ENCODE data around the gene AKR1A1. TPM values are rescaled to one million over a fixed set of nuclear protein-coding genes. Genes with fewer than 3 reads are reported as not detected.

AKR1A1 gene
- total and polyA plus RNA-seq, 2 experiments from 2014 or later: 186 to 275 TPM

DNA sequence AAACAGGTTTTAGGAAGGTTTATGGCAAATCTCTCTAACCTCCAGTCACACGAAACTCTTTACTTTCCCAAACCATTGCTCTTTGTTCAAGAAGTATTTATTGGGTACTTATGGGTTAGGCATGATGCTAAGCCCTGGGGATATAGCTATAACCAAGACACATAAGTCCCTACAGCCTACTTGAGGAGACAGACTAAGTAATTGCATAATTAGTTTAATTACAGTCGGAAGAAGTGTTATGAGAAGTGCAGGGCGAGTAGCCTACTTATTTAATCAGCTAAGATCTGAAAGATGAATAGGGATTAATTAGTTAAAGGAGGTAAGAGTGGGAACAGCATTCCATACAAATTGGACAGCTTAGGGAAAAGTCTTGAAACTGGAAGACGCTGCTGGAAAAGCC lies 20.0 kb downstream of the AKR1A1 start:
- H3K9me2 ChIP-seq (ENCODE audit: insufficient read depth): no peaks in the 10 kb centered on the region
- H3K27ac Mint-ChIP-seq: no peak overlapping the region
- H3K4me3 ChIP-seq: no peak overlapping the region
- peaks cover 4% of the 10 kb centered on the region for H3K27me3 Mint-ChIP-seq (ENCODE audit: insufficient read depth, low read depth, poor library complexity)
- H4K20me1 ChIP-seq (replicated peaks; ENCODE audit: insufficient read depth): peaks cover 16% of the 10 kb centered on the region
- TF ChIP-seq, protein P1, sequence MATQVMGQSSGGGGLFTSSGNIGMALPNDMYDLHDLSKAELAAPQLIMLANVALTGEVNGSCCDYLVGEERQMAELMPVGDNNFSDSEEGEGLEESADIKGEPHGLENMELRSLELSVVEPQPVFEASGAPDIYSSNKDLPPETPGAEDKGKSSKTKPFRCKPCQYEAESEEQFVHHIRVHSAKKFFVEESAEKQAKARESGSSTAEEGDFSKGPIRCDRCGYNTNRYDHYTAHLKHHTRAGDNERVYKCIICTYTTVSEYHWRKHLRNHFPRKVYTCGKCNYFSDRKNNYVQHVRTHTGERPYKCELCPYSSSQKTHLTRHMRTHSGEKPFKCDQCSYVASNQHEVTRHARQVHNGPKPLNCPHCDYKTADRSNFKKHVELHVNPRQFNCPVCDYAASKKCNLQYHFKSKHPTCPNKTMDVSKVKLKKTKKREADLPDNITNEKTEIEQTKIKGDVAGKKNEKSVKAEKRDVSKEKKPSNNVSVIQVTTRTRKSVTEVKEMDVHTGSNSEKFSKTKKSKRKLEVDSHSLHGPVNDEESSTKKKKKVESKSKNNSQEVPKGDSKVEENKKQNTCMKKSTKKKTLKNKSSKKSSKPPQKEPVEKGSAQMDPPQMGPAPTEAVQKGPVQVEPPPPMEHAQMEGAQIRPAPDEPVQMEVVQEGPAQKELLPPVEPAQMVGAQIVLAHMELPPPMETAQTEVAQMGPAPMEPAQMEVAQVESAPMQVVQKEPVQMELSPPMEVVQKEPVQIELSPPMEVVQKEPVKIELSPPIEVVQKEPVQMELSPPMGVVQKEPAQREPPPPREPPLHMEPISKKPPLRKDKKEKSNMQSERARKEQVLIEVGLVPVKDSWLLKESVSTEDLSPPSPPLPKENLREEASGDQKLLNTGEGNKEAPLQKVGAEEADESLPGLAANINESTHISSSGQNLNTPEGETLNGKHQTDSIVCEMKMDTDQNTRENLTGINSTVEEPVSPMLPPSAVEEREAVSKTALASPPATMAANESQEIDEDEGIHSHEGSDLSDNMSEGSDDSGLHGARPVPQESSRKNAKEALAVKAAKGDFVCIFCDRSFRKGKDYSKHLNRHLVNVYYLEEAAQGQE (IDR thresholded peaks at IDR 0.05; ENCODE audit: unreplicated experiment): no peak
- TF ChIP-seq CREB1 (CRISPR knock-in tag; IDR thresholded peaks at IDR 0.05; ENCODE audit: low read depth): no peak
- no peak for TF ChIP-seq ZNF331 (CRISPR knock-in tag; IDR thresholded peaks at IDR 0.05; ENCODE audit: low read depth)
- no peak for TF ChIP-seq JUNB (IDR thresholded peaks at IDR 0.05; ENCODE audit: unreplicated experiment)
- no peak for TF ChIP-seq EZH2phosphoT487 (IDR thresholded peaks at IDR 0.05; ENCODE audit: unreplicated experiment)
- TF ChIP-seq, protein P2, sequence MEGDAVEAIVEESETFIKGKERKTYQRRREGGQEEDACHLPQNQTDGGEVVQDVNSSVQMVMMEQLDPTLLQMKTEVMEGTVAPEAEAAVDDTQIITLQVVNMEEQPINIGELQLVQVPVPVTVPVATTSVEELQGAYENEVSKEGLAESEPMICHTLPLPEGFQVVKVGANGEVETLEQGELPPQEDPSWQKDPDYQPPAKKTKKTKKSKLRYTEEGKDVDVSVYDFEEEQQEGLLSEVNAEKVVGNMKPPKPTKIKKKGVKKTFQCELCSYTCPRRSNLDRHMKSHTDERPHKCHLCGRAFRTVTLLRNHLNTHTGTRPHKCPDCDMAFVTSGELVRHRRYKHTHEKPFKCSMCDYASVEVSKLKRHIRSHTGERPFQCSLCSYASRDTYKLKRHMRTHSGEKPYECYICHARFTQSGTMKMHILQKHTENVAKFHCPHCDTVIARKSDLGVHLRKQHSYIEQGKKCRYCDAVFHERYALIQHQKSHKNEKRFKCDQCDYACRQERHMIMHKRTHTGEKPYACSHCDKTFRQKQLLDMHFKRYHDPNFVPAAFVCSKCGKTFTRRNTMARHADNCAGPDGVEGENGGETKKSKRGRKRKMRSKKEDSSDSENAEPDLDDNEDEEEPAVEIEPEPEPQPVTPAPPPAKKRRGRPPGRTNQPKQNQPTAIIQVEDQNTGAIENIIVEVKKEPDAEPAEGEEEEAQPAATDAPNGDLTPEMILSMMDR (conservative IDR thresholded peaks at IDR 0.05; ENCODE audit: low read depth in 2 of 2): no peak
- TF ChIP-seq, protein P3, sequence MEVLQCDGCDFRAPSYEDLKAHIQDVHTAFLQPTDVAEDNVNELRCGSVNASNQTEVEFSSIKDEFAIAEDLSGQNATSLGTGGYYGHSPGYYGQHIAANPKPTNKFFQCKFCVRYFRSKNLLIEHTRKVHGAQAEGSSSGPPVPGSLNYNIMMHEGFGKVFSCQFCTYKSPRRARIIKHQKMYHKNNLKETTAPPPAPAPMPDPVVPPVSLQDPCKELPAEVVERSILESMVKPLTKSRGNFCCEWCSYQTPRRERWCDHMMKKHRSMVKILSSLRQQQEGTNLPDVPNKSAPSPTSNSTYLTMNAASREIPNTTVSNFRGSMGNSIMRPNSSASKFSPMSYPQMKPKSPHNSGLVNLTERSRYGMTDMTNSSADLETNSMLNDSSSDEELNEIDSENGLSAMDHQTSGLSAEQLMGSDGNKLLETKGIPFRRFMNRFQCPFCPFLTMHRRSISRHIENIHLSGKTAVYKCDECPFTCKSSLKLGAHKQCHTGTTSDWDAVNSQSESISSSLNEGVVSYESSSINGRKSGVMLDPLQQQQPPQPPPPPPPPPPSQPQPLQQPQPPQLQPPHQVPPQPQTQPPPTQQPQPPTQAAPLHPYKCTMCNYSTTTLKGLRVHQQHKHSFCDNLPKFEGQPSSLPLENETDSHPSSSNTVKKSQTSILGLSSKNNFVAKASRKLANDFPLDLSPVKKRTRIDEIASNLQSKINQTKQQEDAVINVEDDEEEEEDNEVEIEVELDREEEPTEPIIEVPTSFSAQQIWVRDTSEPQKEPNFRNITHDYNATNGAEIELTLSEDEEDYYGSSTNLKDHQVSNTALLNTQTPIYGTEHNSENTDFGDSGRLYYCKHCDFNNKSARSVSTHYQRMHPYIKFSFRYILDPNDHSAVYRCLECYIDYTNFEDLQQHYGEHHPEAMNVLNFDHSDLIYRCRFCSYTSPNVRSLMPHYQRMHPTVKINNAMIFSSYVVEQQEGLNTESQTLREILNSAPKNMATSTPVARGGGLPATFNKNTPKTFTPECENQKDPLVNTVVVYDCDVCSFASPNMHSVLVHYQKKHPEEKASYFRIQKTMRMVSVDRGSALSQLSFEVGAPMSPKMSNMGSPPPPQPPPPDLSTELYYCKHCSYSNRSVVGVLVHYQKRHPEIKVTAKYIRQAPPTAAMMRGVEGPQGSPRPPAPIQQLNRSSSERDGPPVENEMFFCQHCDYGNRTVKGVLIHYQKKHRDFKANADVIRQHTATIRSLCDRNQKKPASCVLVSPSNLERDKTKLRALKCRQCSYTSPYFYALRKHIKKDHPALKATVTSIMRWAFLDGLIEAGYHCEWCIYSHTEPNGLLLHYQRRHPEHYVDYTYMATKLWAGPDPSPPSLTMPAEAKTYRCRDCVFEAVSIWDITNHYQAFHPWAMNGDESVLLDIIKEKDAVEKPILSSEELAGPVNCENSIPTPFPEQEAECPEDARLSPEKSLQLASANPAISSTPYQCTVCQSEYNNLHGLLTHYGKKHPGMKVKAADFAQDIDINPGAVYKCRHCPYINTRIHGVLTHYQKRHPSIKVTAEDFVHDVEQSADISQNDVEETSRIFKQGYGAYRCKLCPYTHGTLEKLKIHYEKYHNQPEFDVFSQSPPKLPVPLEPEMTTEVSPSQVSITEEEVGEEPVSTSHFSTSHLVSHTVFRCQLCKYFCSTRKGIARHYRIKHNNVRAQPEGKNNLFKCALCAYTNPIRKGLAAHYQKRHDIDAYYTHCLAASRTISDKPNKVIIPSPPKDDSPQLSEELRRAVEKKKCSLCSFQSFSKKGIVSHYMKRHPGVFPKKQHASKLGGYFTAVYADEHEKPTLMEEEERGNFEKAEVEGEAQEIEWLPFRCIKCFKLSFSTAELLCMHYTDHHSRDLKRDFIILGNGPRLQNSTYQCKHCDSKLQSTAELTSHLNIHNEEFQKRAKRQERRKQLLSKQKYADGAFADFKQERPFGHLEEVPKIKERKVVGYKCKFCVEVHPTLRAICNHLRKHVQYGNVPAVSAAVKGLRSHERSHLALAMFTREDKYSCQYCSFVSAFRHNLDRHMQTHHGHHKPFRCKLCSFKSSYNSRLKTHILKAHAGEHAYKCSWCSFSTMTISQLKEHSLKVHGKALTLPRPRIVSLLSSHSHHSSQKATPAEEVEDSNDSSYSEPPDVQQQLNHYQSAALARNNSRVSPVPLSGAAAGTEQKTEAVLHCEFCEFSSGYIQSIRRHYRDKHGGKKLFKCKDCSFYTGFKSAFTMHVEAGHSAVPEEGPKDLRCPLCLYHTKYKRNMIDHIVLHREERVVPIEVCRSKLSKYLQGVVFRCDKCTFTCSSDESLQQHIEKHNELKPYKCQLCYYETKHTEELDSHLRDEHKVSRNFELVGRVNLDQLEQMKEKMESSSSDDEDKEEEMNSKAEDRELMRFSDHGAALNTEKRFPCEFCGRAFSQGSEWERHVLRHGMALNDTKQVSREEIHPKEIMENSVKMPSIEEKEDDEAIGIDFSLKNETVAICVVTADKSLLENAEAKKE (CRISPR knock-in tag; IDR thresholded peaks at IDR 0.05): no peak
- TF ChIP-seq ZNF114 (CRISPR knock-in tag; IDR thresholded peaks at IDR 0.05): no peak
- TF ChIP-seq, protein P4, sequence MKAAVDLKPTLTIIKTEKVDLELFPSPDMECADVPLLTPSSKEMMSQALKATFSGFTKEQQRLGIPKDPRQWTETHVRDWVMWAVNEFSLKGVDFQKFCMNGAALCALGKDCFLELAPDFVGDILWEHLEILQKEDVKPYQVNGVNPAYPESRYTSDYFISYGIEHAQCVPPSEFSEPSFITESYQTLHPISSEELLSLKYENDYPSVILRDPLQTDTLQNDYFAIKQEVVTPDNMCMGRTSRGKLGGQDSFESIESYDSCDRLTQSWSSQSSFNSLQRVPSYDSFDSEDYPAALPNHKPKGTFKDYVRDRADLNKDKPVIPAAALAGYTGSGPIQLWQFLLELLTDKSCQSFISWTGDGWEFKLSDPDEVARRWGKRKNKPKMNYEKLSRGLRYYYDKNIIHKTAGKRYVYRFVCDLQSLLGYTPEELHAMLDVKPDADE (IDR thresholded peaks at IDR 0.05): no peak
- TF ChIP-seq STAT1 (IDR thresholded peaks at IDR 0.05; ENCODE audit: unreplicated experiment): no peak
- no peak for TF ChIP-seq EZH2 (IDR thresholded peaks at IDR 0.05; ENCODE audit: low read depth, unreplicated experiment)
- no peak for TF ChIP-seq NANOG (IDR thresholded peaks at IDR 0.05; ENCODE audit: borderline replicate concordance)
- no peak for TF ChIP-seq POLR2AphosphoS5 (IDR thresholded peaks at IDR 0.05; ENCODE audit: low read depth)
- peaks cover 61% of the 10 kb centered on the region for H3K36me3 Mint-ChIP-seq (ENCODE audit: low read depth)
- H3K4me1 ChIP-seq (ENCODE audit: insufficient read depth): peaks cover 26% of the 10 kb centered on the region
- ATAC-seq (no peak), DNase-seq (ENCODE audit: low spot score) (no peak)
- H3K79me2 ChIP-seq (replicated peaks; ENCODE audit: insufficient read depth): peaks cover 9% of the 10 kb centered on the region; the same call in 1 of the 2 replicates
- peaks cover 36% of the 10 kb centered on the region for H3K36me3 ChIP-seq (ENCODE audit: insufficient read depth)
- no peak overlapping the region for H3K4me3 Mint-ChIP-seq
- peak overlapping the region; percentile 34; the same call in 1 of the 2 replicates for H3K27ac ChIP-seq (ENCODE audit: low read depth)
- H3K27me3 ChIP-seq (ENCODE audit: insufficient read depth): no peaks in the 10 kb centered on the region
- no peak overlapping the region for H3K4me2 ChIP-seq
- no peaks in the 10 kb centered on the region for H3K9me3 Mint-ChIP-seq
- no peak overlapping the region for H2AFZ ChIP-seq
- H3K4me1 Mint-ChIP-seq: peaks cover 30% of the 10 kb centered on the region
- peaks cover 47% of the 10 kb centered on the region for H3F3A ChIP-seq (replicated peaks; ENCODE audit: low read depth)
